Measurements from ENCODE around the gene FN3KRP. TPM values are rescaled to one million over a fixed set of nuclear protein-coding genes. Genes with fewer than 3 reads are reported as not detected.

Gene FN3KRP
- total RNA-seq, 4 donors from 2014 or later, result 9.3 to 122 (median 16.2) TPM

DNA sequence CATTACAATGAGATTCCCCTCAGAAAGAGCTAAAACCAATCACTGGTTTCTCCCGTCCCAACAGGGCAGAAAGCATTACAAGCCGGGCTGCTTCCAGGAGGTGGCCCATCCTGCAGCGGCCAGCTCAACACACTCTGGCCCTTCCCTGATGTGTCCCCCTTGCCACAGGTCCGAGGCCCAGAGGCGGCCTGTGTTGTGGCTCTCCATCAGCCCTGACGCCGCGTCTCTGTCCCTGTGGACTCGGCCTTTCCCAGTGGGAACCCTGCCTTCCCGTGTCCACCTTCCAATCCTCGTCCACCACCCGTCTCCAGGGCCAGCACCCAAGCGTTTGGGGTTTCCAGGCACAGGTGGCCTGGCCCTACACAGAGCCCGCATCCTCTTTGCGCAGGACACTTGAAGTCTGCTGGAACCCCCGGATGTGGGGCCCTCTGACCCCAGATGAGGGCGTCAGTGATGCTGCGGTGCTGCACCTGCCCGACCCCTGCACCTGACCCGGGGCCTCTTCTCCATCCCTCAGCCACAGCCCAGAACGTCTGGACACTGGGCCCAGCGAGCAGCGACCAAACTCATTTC lies 39.1 kb upstream of the FN3KRP start:
- WGBS, 2 donors, result 88 to 90% methylated on average over 22 to 23 of the region's 23 CpGs
- Histone ChIP-seq H3K27ac (no peak overlapping the region), H3K27me3 (no peaks in the 10 kb centered on the region), H3K4me3 (replicated peaks in 1 of 3) (no peak overlapping the region), H3K36me3 (no peaks in the 10 kb centered on the region), H3K4me1 (no peaks in the 10 kb centered on the region), H3K9me3 (no peaks in the 10 kb centered on the region)
- intact Hi-C loops (cut with DNase I), result no loop called here
- TF ChIP-seq, protein P1, sequence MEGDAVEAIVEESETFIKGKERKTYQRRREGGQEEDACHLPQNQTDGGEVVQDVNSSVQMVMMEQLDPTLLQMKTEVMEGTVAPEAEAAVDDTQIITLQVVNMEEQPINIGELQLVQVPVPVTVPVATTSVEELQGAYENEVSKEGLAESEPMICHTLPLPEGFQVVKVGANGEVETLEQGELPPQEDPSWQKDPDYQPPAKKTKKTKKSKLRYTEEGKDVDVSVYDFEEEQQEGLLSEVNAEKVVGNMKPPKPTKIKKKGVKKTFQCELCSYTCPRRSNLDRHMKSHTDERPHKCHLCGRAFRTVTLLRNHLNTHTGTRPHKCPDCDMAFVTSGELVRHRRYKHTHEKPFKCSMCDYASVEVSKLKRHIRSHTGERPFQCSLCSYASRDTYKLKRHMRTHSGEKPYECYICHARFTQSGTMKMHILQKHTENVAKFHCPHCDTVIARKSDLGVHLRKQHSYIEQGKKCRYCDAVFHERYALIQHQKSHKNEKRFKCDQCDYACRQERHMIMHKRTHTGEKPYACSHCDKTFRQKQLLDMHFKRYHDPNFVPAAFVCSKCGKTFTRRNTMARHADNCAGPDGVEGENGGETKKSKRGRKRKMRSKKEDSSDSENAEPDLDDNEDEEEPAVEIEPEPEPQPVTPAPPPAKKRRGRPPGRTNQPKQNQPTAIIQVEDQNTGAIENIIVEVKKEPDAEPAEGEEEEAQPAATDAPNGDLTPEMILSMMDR (IDR thresholded peaks at IDR 0.05), result no peak
- TF ChIP-seq POLR2A (IDR thresholded peaks at IDR 0.05), result no peak
- no peak for DNase-seq

DNA sequence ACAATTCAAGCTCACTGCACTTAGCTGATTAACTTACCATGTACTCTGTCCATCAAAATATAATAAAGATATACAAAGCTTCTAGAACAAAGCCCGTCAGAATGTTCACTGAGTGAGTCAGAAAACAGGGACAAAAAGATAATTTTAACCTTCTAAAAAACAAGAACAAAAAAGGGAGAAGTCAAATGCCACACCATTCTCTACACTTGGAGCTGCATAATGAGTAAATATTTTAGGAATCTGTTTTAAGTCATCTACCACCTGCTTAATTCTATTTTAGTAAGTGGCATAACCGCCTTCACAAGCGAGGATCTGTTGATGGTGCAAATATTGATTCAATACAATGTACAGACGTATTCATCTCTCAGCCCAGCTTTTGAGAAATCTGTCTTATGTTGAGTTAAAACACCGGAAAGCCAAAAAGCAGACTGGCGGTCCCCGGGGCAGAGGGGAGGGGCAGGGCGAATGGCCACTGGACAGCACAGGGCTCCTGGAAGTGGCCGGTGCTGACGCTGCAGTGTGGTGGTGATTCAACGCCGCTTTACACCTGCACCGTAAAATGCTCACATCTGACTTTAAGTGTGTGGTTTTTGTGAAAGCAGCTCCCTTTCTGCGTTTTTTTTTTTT lies 38.1 kb upstream of the FN3KRP start:
- intact Hi-C loops (cut with DNase I), result no loop called here
- Histone ChIP-seq H3K27ac (no peak overlapping the region), H3K9me3 (no peaks in the 10 kb centered on the region), H3K36me3 (no peaks in the 10 kb centered on the region), H3K27me3 (no peaks in the 10 kb centered on the region), H3K4me1 (no peaks in the 10 kb centered on the region), H3K4me3 (replicated peaks in 1 of 3) (no peak overlapping the region)
- TF ChIP-seq, protein P1 (IDR thresholded peaks at IDR 0.05), result no peak
- DNase-seq, result no peak
- 82 to 86% methylated on average over 14 of the region's 14 CpGs for WGBS, 2 donors

DNA sequence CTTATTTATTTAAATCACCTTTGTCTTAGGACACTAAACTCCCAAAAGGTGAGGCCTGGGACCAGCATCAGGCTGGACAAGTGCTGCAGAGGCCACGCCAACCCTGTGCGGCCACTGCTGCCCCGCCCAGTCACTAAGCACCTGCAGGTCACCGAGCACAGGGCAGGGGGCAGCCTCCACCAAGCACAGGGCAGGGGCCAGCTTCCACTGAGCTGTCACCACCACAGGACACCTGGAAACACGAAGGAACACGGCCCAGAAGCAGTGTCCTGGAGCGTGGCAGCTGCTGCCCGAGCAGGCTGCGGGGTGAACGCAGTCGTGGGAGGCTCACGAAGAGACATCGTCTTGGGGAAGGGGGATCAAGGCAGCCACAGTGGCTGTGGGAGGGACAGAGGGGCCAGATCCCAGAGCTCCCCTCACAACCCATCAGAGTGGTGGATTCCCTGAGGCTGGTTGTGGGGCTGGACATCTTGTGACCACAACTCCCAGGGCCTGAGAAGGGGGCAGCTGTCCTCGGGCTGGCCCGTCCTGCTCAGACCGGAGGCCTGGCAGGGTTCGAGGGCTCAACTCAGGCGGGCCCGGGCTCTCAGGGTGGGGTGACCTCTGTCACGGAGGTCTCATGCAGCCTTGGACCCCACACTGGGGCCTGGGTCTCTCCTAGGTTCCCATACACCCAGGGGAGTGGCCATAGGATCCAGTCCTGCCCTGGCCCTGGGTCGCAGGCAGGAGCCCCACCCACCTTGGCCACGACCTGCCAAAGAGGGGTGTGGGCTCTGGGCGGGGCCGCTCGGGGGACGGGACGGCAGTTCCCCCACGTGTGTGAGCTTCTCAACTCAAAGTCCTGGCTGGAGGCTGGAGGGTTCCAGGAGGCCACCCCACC lies 36.7 kb upstream of the FN3KRP start:
- H3K27ac ChIP-seq, result no peak overlapping the region

DNA sequence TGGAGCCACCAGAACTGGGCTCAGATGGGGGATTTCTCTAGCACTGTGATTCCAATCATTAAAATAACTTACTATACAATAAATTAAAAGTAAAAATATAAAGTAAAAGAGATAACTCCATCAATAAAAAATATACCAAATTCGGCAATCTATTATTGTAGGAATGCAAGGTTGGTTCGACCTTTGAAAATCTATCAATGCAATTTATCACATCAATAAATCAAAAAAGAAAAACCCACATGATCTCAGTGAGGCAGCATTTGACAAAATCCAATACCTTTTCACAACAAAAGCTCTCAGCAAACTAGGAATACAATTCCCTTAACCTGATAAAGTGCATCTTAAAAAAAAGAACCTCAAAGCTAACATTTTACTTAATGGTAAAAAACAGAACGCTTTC lies 35.0 kb upstream of the FN3KRP start:
- H3K36me3 ChIP-seq, result no peaks in the 10 kb centered on the region
- no peaks in the 10 kb centered on the region for H3K27me3 ChIP-seq
- no peaks in the 10 kb centered on the region for H3K9me3 ChIP-seq
- DNase-seq, result no peak
- 95 to 97% methylated on average over 3 of the region's 3 CpGs for WGBS, 2 donors
- TF ChIP-seq, protein P1 (IDR thresholded peaks at IDR 0.05), result no peak
- no peak for TF ChIP-seq POLR2A (IDR thresholded peaks at IDR 0.05)
- intact Hi-C loops (cut with DNase I), result no loop called here
- H3K4me1 ChIP-seq, result no peaks in the 10 kb centered on the region
- no peak overlapping the region for H3K4me3 ChIP-seq (replicated peaks in 1 of 3)
- H3K27ac ChIP-seq, result no peak overlapping the region

More for the DNA sequence above, 36.7 kb upstream of the FN3KRP start:
- TF ChIP-seq, protein P1 (IDR thresholded peaks at IDR 0.05), result no peak
- TF ChIP-seq POLR2A (IDR thresholded peaks at IDR 0.05), result no peak
- H3K4me3 ChIP-seq (replicated peaks in 1 of 3), result no peak overlapping the region
- DNase-seq, result no peak
- H3K27me3 ChIP-seq, result no peaks in the 10 kb centered on the region
- intact Hi-C loops (cut with DNase I), result no loop called here
- H3K36me3 ChIP-seq, result no peaks in the 10 kb centered on the region
- WGBS, 2 donors, result 92 to 93% methylated on average over 19 to 20 of the region's 28 CpGs
- H3K9me3 ChIP-seq, result no peaks in the 10 kb centered on the region
- no peaks in the 10 kb centered on the region for H3K4me1 ChIP-seq

DNA sequence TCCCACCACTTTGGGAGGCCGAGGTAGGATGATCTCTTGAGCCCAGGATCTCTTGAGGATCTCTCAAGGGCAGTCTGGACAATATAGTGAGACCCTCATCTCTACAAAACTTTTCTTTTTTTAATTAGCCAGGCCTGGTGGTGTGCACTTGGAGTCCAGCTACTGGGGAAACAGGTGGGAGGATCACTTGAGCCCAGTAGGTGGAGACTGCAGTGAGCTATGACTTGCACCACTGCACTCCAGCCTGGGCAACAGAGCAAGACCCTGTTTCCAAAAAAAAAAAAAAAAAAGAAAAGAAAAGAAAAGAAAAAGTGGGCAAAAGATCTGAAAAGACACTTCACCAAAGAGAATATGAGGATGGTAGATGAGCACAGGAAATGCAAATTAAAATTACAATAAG lies 33.0 kb upstream of the FN3KRP start:
- Histone ChIP-seq H3K27ac (no peak overlapping the region), H3K9me3 (no peaks in the 10 kb centered on the region), H3K36me3 (no peaks in the 10 kb centered on the region), H3K4me3 (replicated peaks in 1 of 3) (no peak overlapping the region), H3K4me1 (no peaks in the 10 kb centered on the region), H3K27me3 (no peaks in the 10 kb centered on the region)
- DNase-seq, result no peak
- TF ChIP-seq, protein P1 (IDR thresholded peaks at IDR 0.05), result no peak
- no peak for TF ChIP-seq POLR2A (IDR thresholded peaks at IDR 0.05)
- intact Hi-C loops (cut with DNase I), result no loop called here
- 88 to 97% methylated on average over 1 of the region's 1 CpG for WGBS, 2 donors

Data from thyroid gland (tissue), 4 donors.